Sigmoid colon (tissue), 4 donors: ENCODE measurements around the gene ADRA2A.

ENCODE experiments used
- EP300 ChIP-seq, 4 donors: sonication (generic); formaldehyde crosslinking; IDR thresholded peaks; one replicate each; pipeline ENCODE4 v1.6.1; 2017; ENCODE audit warnings: antibody characterized with exemption in 4 of 4
- POLR2A ChIP-seq, 2 donors: fragments of 450-650 bp; IDR thresholded peaks; one replicate each; pipeline ENCODE4 v1.6.1; 2016; ENCODE audit warnings: antibody characterized with exemption in 2 of 2, mild to moderate bottlenecking in 2 of 2, moderate library complexity in 2 of 2
- POLR2AphosphoS5 ChIP-seq, 4 donors: sonication (generic); formaldehyde crosslinking; IDR thresholded peaks; one replicate each; pipeline ENCODE4 v1.6.1; 2017; ENCODE audit warnings: antibody characterized with exemption in 4 of 4
- TF ChIP-seq, protein P1 (sequence below), 4 experiments: fragments of 450-650 bp in 3 of 4; fragments of 200-600 bp in 1 of 4; IDR thresholded peaks; one replicate each; pipeline ENCODE4 v1.5.1; 2016 to 2019; ENCODE audit warnings: antibody characterized with exemption in 4 of 4, mild to moderate bottlenecking in 3 of 4, moderate library complexity in 2 of 4

GRCh38 chr10:111108441-111108840, 31.6 kb downstream of the ADRA2A start:
- TF ChIP-seq, protein P1, sequence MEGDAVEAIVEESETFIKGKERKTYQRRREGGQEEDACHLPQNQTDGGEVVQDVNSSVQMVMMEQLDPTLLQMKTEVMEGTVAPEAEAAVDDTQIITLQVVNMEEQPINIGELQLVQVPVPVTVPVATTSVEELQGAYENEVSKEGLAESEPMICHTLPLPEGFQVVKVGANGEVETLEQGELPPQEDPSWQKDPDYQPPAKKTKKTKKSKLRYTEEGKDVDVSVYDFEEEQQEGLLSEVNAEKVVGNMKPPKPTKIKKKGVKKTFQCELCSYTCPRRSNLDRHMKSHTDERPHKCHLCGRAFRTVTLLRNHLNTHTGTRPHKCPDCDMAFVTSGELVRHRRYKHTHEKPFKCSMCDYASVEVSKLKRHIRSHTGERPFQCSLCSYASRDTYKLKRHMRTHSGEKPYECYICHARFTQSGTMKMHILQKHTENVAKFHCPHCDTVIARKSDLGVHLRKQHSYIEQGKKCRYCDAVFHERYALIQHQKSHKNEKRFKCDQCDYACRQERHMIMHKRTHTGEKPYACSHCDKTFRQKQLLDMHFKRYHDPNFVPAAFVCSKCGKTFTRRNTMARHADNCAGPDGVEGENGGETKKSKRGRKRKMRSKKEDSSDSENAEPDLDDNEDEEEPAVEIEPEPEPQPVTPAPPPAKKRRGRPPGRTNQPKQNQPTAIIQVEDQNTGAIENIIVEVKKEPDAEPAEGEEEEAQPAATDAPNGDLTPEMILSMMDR (IDR thresholded peaks at IDR 0.05), result no peak
- TF ChIP-seq POLR2A (IDR thresholded peaks at IDR 0.05) (no peak), POLR2AphosphoS5 (IDR thresholded peaks at IDR 0.05) (no peak), EP300 (IDR thresholded peaks at IDR 0.05) (no peak)
